ENCODE results near the gene MYCBPAP. TPM values are rescaled to one million over a fixed set of nuclear protein-coding genes. Genes with fewer than 3 reads are reported as not detected.

The MYCBPAP gene
- total and polyA plus RNA-seq, 7 donors = 0.05 to 0.99 (median 0.27) TPM; not detected in 2

DNA sequence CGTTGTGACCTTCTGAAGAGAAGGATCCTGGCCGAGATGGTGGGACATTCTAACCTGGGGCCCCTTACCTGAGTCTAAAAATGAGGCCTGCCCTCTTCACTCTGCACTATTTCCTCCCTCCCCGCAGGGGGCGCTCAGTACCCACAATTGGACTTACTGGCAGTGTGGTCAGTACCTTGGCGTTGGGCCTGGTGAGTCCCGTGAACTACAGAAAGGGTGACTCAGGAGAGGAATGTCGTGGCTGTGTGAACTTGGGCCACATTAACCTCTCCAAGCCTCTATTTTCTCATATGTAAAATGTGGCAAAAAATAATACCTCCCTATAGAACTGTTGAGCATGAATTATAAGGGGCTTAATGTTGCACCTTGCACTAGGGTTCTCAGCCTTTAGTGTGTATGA, 25.7 kb upstream of the MYCBPAP start:
- H3K27me3 ChIP-seq (ENCODE audit: insufficient read depth in 3 of 3, low read length in 2 of 3) = no peaks in the 10 kb centered on the region
- H3K4me3 ChIP-seq = peak overlapping the region; percentile 36
- H3K36me3 ChIP-seq (ENCODE audit: insufficient read depth in 1 of 2, low read depth in 1 of 2) = peaks cover 0 to 73% of the 10 kb centered on the region in 2 donors
- H3K9me3 ChIP-seq = no peaks in the 10 kb centered on the region
- H3K4me1 ChIP-seq = peaks cover 37% of the 10 kb centered on the region
- 10 to 13% (median 11%) methylated on average over 7 of the region's 7 CpGs for WGBS, 3 donors
- peak; percentile 69 to 73 (median 70) for ATAC-seq
- TF ChIP-seq, protein P1, sequence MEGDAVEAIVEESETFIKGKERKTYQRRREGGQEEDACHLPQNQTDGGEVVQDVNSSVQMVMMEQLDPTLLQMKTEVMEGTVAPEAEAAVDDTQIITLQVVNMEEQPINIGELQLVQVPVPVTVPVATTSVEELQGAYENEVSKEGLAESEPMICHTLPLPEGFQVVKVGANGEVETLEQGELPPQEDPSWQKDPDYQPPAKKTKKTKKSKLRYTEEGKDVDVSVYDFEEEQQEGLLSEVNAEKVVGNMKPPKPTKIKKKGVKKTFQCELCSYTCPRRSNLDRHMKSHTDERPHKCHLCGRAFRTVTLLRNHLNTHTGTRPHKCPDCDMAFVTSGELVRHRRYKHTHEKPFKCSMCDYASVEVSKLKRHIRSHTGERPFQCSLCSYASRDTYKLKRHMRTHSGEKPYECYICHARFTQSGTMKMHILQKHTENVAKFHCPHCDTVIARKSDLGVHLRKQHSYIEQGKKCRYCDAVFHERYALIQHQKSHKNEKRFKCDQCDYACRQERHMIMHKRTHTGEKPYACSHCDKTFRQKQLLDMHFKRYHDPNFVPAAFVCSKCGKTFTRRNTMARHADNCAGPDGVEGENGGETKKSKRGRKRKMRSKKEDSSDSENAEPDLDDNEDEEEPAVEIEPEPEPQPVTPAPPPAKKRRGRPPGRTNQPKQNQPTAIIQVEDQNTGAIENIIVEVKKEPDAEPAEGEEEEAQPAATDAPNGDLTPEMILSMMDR (IDR thresholded peaks at IDR 0.05) = peak; percentile 81
- intact Hi-C loops (cut with DNase I) = loop anchor here (5.0 to 10.0 kb wide), 4 partner anchors 65 to 352 kb away; partner anchors contain the start of genes WFIKKN2 (in 2 of the 2), ANKRD40 (in 1 of the 2) and SPATA20 (in 1 of the 2)
- peak; percentile 97 to 98 for DNase-seq
- H3K27ac ChIP-seq = peak overlapping the region; percentile 96

DNA sequence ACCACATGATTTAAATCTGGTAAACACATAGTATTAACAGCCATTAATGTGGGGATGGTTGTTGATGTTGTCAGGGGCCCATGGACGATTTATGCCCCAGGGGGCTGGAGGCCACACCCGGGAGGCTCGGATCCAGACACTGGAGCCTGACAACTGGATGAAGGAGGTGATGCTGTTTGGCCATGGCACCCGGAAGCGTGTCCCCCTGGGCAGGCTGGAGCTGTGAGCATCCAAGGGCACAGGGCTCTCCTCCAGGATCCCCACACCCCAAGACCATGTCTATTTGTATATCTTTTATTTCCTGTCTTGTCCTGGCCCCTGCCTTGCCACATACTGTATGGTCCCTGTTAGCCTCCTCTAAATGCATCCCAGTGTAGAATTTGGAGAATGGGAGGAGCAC, 25.0 kb upstream of the MYCBPAP start:
- Histone ChIP-seq H3K4me1 (peaks cover 37% of the 10 kb centered on the region), H3K36me3 (ENCODE audit: insufficient read depth in 1 of 2, low read depth in 1 of 2) (peaks cover 0 to 78% of the 10 kb centered on the region in 2 donors), H3K4me3 (no peak overlapping the region), H3K27ac (peak overlapping the region; percentile 96), H3K9me3 (no peaks in the 10 kb centered on the region), H3K27me3 (ENCODE audit: insufficient read depth in 3 of 3, low read length in 2 of 3) (no peaks in the 10 kb centered on the region)
- DNase-seq = peak in 1 of 2 donors; percentile 44
- WGBS, 3 donors = 78 to 86% (median 84%) methylated on average over 5 of the region's 5 CpGs
- ATAC-seq = no peak
- TF ChIP-seq, protein P1 (IDR thresholded peaks at IDR 0.05) = no peak
- intact Hi-C loops (cut with DNase I) = loop anchor here (5.0 to 10.0 kb wide), 4 partner anchors 64 to 352 kb away; partner anchors contain the start of genes WFIKKN2 (in 2 of the 2), ANKRD40 (in 1 of the 2) and SPATA20 (in 1 of the 2)

DNA sequence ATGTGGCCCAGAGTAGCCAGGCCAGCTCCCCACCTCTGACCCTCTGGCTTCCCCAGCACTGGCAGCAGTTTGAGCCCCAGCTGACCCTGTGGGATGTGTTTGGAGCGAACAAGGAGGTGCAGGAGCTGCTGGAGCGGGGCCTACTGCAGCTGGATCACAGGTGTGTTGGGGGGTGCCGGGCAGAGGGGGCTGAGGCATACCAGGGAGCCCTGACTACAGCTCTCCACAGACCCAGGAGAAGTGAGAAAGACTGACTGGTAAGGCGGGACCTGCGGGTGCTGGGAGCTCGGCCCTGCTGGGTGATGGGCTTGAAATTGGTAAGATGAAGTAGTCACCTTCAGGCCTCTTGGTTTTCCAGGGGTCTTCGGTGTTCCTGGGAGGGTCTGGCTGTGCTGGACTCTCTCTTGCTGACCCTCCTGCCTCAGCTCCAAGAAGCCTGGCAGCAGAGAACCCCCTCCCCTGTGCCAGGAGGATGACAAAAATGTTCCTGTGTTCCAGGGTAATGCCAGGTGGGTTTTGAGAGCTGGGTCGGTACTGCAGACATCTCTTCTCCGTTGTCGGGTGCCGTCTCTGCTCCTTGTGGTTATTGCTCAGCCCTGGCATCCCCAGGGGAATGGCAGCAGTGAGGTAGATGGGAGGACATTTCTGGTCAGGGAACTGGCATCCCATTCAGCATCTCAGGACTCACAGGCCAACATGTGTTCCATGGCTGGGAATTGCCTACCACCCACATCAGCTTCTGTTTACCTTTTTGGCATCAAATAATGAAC, 23.7 kb upstream of the MYCBPAP start:
- H3K27me3 ChIP-seq (ENCODE audit: insufficient read depth in 3 of 3, low read length in 2 of 3) = no peaks in the 10 kb centered on the region
- TF ChIP-seq, protein P1 (IDR thresholded peaks at IDR 0.05) = no peak
- peaks cover 35% of the 10 kb centered on the region for H3K4me1 ChIP-seq
- ATAC-seq (no peak), DNase-seq (peak in 1 of 2 donors; percentile 42)
- no peaks in the 10 kb centered on the region for H3K9me3 ChIP-seq
- peaks cover 0 to 82% of the 10 kb centered on the region in 2 donors for H3K36me3 ChIP-seq (ENCODE audit: insufficient read depth in 1 of 2, low read depth in 1 of 2)
- 89 to 98% (median 96%) methylated on average over 11 of the region's 11 CpGs for WGBS, 3 donors
- no peak overlapping the region for H3K27ac ChIP-seq
- intact Hi-C loops (cut with DNase I) = loop anchor here (5.0 to 10.0 kb wide), 4 partner anchors 63 to 350 kb away; partner anchors contain the start of genes WFIKKN2 (in 2 of the 2), ANKRD40 (in 1 of the 2) and SPATA20 (in 1 of the 2)
- H3K4me3 ChIP-seq = no peak overlapping the region

DNA sequence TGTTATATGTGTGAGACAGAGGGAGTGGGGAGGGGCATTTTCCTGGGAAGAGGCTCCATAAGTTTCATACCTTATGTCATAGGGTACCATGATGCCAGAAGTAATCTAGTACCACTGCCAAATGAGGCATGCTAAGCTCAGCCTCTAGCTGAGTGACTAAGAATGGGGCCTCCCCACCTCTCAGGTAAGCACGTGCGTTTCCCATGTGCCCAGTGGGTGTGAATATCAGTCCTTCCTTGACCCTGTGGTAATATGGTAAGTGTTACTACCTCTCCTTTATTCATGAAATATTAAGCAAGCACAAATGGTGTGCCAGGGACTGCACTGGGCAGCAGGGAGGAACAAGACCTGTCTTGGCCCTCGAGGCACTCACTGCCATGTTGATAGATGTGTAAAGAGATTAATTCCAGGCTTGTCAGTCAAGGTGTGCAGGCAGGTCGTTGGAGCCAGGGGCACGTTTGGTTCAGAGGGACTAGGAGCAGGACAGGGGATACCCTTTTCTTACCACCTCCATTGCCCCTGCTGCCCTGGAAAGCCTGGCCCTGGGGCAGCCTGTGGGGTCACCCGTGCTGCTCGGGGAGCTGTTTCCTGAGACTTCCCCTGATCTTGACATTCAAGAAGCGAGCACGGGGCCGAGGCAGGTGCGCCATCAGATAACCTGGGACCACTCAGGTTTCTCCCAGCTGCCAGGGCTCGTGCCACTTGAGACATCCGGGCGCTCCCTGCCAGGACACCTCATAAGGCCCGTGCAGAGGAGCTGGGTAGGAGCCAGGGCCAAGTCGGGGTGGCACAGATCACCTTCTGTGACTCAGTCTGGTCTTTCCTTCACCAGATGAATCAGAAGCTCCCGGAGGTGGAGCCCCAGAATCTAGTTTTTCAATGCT, 20.8 kb upstream of the MYCBPAP start:
- ATAC-seq (peak; percentile 60 to 89 (median 80)), DNase-seq (peak; percentile 58 to 80)
- TF ChIP-seq, protein P1 (IDR thresholded peaks at IDR 0.05) = no peak
- no peaks in the 10 kb centered on the region for H3K9me3 ChIP-seq
- no peak overlapping the region for H3K4me3 ChIP-seq
- WGBS, 3 donors = 56 to 76% (median 56%) methylated on average over 17 of the region's 17 CpGs
- peaks cover 0 to 53% of the 10 kb centered on the region in 2 donors for H3K36me3 ChIP-seq (ENCODE audit: insufficient read depth in 1 of 2, low read depth in 1 of 2)
- H3K27ac ChIP-seq = no peak overlapping the region
- H3K27me3 ChIP-seq (ENCODE audit: insufficient read depth in 3 of 3, low read length in 2 of 3) = no peaks in the 10 kb centered on the region
- H3K4me1 ChIP-seq = peaks cover 8% of the 10 kb centered on the region
- intact Hi-C loops (cut with DNase I) = loop anchor here (10.0 kb wide), 1 partner anchor 347 kb away; the partner anchor contains the start of gene WFIKKN2 (in 2 of the 2)
